ENCODE results near the gene LRRC4B. TPM values are rescaled to one million over a fixed set of nuclear protein-coding genes. Genes with fewer than 3 reads are reported as not detected.
A peak's percentile ranks its signal among the peaks of the same experiment; 100 is the strongest.

The LRRC4B gene
- total RNA-seq, 1 experiment from 2014 or later: 3.8 TPM

DNA sequence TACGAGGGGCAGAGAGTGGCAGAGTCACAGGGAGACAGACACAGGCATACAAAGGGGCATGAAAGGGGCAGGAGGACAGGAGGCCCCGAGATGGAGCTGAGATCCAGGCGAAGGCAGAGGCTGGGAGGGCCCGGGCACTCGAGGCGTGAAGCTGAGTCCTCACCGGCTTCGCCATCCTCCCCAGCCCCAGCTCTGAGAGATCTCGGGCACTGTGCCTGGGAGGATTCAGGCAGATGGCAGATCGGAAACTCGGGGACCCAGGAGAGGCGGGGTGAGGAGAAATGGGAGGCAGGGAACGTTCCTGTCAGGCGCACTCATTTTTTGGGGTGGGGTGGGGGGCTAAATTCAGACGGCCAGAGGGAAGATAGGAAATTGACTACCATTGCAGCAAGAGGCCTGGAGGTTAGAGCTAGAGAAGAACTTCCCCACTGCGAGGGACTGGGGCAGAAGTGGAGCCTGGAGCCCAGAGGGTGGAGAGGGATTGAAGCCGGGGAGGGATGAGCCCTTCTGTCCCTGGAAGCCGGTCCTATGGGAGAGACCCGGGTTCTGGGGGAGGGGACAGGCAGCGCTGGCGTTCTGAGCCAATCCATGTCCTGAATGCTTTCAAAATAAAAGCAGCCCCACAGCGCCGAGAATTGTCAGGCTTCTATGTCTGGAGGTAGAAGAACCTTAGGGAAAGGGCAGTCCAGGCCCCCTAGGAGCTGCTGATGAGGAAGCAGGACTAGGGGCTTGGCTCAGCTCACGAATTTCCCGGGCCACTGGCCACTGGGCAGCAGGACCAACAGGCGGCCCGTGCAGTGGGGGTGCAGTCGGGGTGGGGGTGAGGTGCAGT is 12.6 kb downstream of the LRRC4B start:
- H3K18ac ChIP-seq (ENCODE audit: insufficient read length, low read depth, low read length): no peak overlapping the region
- no peak overlapping the region for H3K23ac ChIP-seq (ENCODE audit: insufficient read length, low read depth, low read length)
- no peak overlapping the region for H2BK20ac ChIP-seq (ENCODE audit: low read depth, low read length, poor library complexity, severe bottlenecking)
- Mint-ChIP-seq H3K4me3 (peak overlapping the region; percentile 70 to 99), H3K27ac (peak overlapping the region in 1 of 3 experiments; percentile 48; a peak in 1 of 7 replicates), H3K4me1 (peaks cover 17 to 33% of the 10 kb centered on the region in 2 experiments), H3K27me3 (ENCODE audit: low read depth) (peaks cover 91% of the 10 kb centered on the region), H3K9me3 (no peaks in the 10 kb centered on the region), H3K36me3 (ENCODE audit: insufficient read depth in 1 of 3, low read depth in 3 of 3) (peaks cover 0 to 2% (median 0%) of the 10 kb centered on the region in 3 experiments; a peak in 1 of 7 replicates)
- no peak overlapping the region for H2BK12ac ChIP-seq (ENCODE audit: insufficient read length, low read depth, low read length)
- H3K14ac ChIP-seq (ENCODE audit: insufficient read depth, low read length): no peak overlapping the region
- peaks cover 18% of the 10 kb centered on the region for H3K23me2 ChIP-seq (ENCODE audit: insufficient read length, low read depth, low read length, poor library complexity, severe bottlenecking)
- DNase-seq: peak; percentile 74
- no peak overlapping the region for H2BK5ac ChIP-seq (ENCODE audit: insufficient read length, low read length)
- H3K4me1 ChIP-seq (ENCODE audit: insufficient read depth, low read length): no peaks in the 10 kb centered on the region
- no peak overlapping the region for H2AFZ ChIP-seq (ENCODE audit: low read length)
- no peaks in the 10 kb centered on the region for H3K79me2 ChIP-seq (ENCODE audit: insufficient read depth, low read length)
- H4K5ac ChIP-seq (ENCODE audit: insufficient read length, low read depth, low read length): no peak overlapping the region
- H3K27ac ChIP-seq (ENCODE audit: insufficient read length, low read depth, low read length): no peak overlapping the region
- H3K9me3 ChIP-seq (ENCODE audit: control insufficient read depth, low read depth, low read length): no peaks in the 10 kb centered on the region
- no peaks in the 10 kb centered on the region; the same call in 1 of the 2 replicates for H3K27me3 ChIP-seq (ENCODE audit: insufficient read depth, low read length)
- no peak overlapping the region for H3K4ac ChIP-seq (ENCODE audit: low read depth, low read length)
- no peak overlapping the region for H3K56ac ChIP-seq (ENCODE audit: insufficient read length, low read depth, low read length)
- H4K91ac ChIP-seq (ENCODE audit: insufficient read length, low read depth, low read length): no peak overlapping the region
- H2BK15ac ChIP-seq (ENCODE audit: low read depth, low read length): no peak overlapping the region
- H4K20me1 ChIP-seq (ENCODE audit: control insufficient read depth, insufficient read depth, insufficient read length): no peaks in the 10 kb centered on the region
- H4K8ac ChIP-seq (replicated peaks; ENCODE audit: insufficient read length, low read depth, low read length): no peak overlapping the region
- H2BK120ac ChIP-seq (ENCODE audit: low read depth, low read length, poor library complexity, severe bottlenecking): no peak overlapping the region
- no CpG with 5 or more reads among the region's 28 CpGs for WGBS (ENCODE audit: extremely low coverage, insufficient read length, low lambda C conversion rate)
- TF ChIP-seq, protein P1, sequence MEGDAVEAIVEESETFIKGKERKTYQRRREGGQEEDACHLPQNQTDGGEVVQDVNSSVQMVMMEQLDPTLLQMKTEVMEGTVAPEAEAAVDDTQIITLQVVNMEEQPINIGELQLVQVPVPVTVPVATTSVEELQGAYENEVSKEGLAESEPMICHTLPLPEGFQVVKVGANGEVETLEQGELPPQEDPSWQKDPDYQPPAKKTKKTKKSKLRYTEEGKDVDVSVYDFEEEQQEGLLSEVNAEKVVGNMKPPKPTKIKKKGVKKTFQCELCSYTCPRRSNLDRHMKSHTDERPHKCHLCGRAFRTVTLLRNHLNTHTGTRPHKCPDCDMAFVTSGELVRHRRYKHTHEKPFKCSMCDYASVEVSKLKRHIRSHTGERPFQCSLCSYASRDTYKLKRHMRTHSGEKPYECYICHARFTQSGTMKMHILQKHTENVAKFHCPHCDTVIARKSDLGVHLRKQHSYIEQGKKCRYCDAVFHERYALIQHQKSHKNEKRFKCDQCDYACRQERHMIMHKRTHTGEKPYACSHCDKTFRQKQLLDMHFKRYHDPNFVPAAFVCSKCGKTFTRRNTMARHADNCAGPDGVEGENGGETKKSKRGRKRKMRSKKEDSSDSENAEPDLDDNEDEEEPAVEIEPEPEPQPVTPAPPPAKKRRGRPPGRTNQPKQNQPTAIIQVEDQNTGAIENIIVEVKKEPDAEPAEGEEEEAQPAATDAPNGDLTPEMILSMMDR (conservative IDR thresholded peaks at IDR 0.05): no peak
- no peak overlapping the region for H3K9ac ChIP-seq (ENCODE audit: extremely low read depth, insufficient read length, low read length)
- H3K4me2 ChIP-seq (ENCODE audit: insufficient read depth, insufficient read length, low read length): peak overlapping the region; percentile 74
- H3K79me1 ChIP-seq (ENCODE audit: insufficient read depth, low read depth, low read length, poor library complexity, severe bottlenecking): no peaks in the 10 kb centered on the region
- H3T11ph ChIP-seq (ENCODE audit: low read length): no peak overlapping the region
- no peak overlapping the region for H2AK5ac ChIP-seq (ENCODE audit: insufficient read length, low read length)
